GM21390 (cell line): ENCODE results near the gene SOCS4.
A peak's percentile ranks its signal among the peaks of the same experiment; 100 is the strongest.
"Not testable (repeated sequence)": the region's sequence is repeated elsewhere in the genome, so short reads cannot be mapped to it uniquely, and the experiment has no call there.

ENCODE experiments used
- ATAC-seq: cut with Tn5 transposase; IDR thresholded peaks from one replicate; pipeline ENCODE4 v1.9.1; 2021; ENCODE audit not compliant: unreplicated experiment

SOCS4 gene

DNA sequence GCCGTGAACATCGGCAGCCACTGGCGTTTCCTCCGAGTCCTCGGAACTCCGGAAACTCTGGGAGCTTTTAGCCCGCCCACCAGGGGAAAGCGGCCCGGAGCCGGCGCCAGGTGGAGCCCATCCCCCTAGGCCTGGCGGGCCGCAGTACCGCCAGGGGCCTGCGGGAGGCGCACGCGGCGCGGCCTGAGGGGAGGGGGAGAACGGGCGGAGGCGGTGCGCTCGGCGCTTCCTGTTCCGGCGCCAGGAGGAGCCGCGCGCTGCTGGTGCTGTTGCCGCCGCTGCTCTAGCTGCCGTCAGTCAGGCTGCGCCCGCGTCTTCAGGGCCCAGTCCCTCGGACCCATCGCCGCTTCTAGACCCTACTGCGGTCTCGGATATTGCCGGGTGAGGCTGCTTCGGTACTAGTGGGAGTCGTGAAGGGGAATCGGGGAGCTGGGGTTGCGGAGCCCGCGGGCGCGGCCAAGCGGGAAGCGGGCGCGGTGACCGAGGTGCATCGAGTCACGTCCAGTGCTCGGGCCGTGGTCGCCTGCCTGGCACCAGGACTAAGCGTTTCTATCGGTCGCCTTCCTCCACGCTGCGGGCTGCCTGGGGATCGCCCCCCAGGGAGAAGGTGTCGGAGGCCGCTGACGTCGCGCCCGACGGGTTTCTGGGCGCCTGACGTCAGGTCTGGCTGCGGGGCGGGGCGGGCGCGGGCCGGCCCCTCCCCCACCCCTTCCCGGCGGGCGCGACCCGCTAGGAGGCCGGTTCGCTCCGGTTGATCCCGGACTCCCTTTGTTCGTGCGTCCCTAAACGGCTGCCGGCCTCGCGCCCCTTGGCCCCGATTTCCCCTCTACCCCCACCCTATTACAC is 24.6 kb downstream of the SOCS4 start, which contains the start of gene MAPK1IP1L:
MAPK1IP1L (plus strand) TSS at position 225 of the 846 bp plus-strand sequence. CDS start 10,037 bp downstream, outside the sequence.
- ATAC-seq: peak; percentile 89

DNA sequence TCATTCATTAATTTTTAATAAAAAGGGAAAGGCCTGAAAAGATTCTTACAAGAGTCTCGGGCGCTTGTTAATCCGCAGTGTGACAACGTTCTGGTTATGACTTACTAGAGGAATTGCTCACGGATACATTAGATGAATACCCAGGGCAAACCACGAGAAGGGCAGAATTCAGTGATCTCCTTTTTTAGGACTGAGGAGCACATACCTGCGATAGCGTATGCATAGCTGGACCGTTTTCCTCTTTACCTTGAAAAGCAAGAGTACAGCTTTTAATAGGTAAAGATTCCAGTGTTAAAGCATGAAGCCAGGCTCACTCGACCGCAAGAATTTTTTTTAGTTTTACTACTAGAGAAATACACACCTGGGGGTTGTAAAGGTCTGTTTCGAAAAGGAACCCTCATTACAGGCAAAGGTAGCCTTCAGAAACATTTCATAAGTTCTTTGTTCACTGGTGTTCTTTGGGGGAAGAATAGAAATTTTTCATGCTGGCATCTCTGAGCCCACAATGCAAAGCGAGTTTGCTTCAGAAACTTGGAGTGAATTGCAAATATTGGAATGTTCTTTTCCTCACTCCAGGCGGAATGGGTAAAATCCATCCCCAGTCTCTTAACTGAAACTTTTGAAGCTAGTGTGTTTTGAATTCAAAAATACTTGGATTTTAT is 25.4 kb downstream of the SOCS4 start:
- ATAC-seq: peak; percentile 5

DNA sequence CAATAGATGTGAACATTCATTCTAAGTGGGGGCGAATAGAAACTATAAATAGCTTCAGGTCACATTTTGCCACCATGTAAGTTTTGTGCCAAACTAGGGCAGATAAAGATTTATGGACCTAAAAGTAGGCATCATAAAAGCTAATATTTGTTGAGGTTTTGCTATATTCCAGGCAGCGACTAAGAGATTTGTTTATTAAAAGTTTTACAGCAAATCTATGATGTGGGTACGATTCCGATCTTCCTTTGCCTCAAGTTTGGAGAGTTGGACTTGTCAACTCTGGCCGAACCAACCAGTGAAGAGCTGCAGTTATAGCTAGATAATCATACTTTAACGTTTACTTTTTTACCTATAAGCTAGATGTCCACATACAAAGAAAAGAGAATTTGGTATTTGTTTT is 26.0 kb downstream of the SOCS4 start:
- no peak for ATAC-seq

DNA sequence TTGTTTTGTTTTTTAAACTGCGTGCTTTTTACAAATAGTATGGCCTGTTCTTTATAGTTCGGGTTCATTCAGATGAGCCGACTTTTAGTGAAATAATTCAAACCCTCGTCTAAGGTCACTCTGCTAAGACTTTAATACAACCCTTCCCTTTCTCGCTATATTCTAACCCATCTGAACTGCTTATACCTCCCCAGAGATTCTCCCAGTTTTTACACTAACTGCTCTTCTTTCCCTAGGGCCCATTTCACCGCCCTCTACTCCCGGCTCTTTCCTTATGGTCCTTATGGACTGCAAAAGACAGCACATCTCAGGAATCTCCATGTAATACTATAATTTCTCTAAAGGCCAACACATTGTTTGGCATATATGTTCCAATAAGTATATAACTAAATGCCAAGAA is 26.5 kb downstream of the SOCS4 start:
- ATAC-seq: no peak

DNA sequence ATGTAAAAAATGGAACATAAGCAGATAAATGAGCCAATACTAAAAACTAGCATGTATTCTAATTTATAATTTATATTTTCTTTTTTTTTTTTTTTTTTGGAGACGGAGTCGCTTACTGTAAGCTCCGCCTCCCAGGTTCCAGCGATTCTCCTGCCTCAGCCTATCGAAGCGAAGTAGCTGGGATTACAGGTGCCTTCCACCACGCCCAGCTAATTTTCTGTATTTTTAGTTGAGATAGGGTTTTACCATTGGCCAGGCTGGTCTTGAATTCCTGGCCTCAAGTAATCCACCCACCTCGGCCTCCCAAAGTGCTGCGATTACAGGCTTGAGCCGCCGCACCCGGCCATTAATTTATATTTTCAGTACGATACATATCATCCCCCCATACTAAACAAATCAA is 27.1 kb downstream of the SOCS4 start:
- no peak for ATAC-seq

DNA sequence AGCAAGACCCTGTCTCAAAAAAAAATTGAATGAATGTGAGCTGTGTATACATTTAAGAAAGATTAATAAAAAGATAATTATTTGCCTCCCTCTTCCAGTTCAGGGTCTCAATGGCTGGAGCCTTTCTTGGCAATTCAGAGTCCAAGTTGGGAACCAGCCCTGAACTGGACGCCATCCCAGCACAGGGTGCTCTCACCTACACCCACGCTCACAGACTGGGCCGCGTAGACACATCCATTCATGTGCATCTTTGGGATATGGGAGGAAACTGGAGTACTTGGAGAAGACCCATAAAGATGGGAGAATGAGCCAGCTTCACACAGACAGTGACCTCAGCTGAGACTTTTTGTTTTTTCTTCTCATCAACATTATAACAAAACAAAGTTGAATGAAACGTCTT is 30.9 kb downstream of the SOCS4 start:
- ATAC-seq: no peak

DNA sequence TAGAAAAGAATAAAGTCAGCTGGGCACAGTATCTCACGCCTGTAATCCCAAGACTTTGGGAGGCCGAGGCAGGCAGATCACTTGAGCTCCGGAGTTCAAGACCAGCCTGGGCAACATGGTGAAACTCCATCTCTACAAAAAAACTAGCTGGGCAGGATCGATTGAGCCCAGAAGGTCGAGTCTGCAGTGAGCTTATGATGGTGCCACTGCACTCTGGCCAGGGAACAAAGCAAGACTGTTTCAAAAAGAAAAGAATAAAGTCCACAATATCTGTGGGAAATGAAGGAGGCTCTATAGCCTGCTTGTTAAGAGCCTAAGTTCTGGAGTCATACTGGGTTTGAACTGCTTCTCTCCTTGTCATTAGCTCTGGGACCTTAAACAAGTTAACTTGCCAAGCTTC is 32.3 kb downstream of the SOCS4 start:
- ATAC-seq: no peak

DNA sequence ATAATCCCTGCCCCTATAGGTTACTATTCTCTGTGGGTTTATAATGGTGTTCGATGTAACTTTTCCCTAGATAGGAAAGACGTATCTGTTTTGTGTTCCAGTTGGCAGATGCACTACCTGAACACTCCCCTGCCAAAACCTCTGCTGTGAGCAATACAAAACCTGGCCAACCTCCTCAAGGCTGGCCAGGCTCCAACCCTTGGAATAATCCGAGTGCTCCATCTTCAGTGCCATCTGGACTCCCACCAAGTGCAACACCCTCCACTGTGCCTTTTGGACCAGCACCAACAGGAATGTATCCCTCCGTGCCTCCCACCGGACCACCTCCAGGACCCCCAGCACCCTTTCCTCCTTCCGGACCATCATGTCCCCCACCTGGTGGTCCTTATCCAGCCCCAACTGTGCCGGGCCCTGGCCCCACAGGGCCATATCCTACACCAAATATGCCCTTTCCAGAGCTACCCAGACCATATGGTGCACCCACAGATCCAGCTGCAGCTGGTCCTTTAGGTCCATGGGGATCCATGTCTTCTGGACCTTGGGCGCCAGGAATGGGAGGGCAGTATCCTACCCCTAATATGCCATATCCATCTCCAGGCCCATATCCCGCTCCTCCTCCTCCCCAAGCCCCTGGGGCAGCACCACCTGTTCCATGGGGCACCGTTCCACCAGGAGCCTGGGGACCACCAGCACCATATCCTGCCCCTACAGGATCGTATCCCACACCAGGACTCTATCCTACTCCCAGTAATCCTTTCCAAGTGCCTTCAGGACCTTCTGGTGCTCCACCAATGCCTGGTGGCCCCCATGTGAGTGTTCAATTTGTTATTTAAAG is 35.7 kb downstream of the SOCS4 start:
- no peak for ATAC-seq

DNA sequence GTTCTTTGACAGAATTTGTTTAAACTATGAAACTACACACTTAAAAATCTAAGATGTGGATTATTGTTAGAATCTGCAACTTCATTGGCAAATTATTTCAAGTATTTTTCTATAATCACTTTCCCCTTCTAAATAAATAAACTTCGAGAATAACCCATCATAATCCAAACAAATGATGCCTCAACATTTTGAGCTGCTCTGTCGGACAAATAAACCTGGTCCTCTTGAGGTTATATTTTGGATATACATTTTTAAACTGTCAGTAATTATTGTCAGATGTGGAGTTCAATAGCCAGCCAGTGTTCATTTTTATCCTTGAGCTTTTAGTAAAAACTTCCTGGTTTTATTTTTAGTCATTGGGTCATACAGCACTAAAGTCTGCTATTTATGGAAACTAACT is 37.9 kb downstream of the SOCS4 start:
- ATAC-seq: not testable (repeated sequence)

DNA sequence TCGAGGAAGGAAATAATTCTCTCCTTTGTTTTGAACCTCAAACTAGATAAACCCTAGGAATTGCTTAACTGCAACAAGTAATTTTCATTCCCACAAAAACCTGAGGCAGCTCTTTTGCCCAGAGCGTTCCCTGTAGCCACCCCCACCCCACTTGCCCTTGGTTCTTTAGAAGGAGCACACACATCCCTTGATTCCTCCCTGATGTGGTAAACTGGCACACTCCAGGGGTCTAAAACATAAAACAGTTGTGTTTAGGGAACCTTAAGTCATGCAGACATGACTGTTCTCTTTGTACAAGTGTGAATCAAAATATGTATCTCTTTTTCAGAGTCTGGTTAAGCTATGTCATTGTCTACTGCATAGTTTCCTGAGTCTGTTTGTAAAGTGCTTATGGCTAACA is 38.4 kb downstream of the SOCS4 start:
- ATAC-seq: no peak

DNA sequence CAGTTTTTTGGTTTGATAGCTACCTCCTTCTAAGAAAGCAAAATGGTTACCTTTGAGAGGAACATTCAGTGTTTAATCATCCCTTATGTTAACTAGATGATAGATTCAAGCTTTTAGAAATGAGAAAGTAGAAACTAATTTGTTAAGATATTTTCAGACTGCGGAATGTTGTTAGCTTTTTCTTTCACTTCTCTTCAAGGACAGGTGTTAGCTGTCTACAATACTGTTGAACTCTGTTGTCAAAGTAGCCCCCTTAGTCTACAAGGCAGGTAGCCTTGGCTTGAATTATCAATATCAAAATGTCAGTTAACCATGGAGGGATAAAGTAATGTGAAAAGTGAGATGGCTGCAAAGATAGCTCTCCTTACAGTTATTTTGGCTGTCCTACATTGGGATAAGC is 39.2 kb downstream of the SOCS4 start:
- ATAC-seq: peak; percentile 39

DNA sequence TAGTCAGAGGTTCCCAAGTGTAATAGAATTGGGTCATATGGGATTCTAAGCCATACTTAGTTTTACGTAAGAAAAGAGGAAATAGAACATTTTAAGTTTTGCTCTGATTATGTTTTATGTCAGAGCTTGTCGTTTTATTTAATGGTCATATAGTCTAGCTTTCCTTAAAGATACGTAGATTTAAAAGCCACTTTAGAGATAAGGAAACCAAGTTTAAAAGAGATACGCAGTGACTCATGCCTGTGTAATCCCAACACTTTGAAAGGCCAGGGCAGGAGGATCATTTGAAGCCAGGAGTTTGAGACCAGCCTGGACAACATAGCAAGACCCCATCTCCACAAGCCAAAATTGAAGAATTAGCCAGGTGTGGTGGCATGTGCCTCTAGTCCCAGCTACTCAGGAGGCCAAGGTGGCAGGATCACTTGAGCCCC is 44.0 kb downstream of the SOCS4 start:
- no peak for ATAC-seq

DNA sequence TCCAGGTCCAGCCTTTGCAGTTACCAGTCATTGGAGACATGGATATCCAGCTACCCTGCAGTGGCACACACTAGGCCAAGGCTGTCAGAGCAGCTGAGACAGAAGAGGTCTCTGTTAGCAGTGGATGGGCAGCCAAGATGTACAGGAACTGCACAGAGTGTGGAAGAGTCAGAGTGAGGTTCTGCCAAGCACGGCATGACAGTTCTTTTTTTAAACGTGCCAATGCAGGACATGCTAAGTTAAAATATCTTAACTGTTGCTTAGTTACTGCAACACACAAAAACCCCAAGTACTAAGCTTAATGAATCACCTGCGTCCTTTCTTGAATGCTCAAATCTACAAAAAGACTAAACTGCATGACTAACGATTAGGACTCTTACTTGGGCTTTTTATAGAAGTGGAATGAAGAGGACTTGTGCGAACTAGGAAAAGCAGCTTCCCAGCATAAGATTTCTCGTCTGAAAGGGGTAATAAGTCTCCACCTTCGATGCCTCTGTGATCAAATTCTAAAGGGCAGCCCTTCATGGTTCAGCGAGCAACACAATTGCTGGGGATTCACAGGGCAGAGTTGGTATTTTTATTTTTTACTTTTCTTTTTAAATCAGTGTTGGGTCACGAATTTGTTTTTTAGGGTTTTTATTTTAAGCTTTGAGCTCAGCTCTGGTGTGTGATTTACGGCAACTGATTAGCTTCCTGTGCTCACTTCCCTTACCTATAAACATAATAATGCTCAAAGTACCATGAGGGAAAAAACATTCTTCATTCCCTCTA is 45.0 kb downstream of the SOCS4 start:
- ATAC-seq: peak; percentile 32

DNA sequence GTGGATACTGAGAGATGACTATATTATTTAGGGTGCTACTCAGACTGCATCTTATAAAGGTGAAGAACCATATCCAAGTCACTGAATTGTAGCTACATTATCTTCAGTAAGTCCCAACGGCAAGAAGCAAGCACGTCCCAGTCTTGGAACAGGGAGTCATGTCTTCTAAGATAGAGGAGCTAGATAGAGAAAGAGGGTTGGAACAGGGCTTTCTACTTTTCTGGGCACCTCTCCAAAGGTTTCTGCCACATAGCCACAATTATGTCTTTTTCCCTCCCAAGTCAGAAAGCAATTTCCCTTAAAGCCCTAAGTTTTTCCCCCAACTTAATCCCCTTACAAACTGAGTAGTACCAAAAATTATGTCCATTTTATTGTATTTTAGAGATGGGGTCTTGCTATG is 46.8 kb downstream of the SOCS4 start:
- ATAC-seq: no peak

DNA sequence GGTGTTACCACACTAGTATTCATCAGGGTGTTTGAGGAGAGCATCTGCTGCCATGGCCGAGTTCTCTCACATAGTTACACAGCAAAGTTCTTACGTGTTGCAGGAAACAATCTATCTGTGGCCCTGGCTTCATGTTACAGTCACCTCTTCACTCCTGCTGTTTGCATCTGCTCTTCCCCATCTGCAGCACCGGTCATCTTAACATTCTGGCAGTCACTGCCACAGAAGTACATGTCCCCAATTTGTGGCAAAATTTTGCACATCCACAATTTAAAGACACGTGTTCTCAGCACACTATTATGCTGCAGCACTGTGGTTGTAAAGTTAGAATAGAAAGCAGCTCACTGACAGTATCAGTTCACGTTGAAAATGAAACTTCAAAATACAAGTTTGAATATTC is 47.6 kb downstream of the SOCS4 start:
- peak; percentile 53 for ATAC-seq

DNA sequence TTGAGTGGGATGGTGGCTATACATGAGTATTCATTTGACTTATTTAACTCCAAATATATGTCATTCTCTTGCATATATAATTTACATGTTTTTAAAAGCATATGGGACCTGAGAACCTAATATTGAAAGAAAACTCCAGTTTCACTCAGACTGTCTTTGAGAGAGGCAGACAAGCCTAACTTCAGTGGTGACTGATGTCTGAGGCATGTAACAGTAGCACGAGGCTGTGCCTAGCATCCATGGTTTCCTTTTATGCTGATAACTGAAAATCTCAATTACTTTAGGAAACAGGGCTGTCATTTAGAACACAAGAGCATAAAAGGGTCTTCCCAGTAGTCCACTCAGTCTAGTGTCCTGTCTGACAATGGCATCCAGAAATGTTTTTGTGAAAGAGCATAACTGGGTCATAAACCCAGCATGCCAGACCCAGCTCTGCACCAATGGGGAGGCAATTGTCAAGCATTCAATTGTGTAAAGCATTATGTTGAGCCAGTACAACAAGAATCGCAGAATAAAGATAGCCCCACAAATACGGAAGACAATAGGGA is 48.7 kb downstream of the SOCS4 start:
- no peak for ATAC-seq

DNA sequence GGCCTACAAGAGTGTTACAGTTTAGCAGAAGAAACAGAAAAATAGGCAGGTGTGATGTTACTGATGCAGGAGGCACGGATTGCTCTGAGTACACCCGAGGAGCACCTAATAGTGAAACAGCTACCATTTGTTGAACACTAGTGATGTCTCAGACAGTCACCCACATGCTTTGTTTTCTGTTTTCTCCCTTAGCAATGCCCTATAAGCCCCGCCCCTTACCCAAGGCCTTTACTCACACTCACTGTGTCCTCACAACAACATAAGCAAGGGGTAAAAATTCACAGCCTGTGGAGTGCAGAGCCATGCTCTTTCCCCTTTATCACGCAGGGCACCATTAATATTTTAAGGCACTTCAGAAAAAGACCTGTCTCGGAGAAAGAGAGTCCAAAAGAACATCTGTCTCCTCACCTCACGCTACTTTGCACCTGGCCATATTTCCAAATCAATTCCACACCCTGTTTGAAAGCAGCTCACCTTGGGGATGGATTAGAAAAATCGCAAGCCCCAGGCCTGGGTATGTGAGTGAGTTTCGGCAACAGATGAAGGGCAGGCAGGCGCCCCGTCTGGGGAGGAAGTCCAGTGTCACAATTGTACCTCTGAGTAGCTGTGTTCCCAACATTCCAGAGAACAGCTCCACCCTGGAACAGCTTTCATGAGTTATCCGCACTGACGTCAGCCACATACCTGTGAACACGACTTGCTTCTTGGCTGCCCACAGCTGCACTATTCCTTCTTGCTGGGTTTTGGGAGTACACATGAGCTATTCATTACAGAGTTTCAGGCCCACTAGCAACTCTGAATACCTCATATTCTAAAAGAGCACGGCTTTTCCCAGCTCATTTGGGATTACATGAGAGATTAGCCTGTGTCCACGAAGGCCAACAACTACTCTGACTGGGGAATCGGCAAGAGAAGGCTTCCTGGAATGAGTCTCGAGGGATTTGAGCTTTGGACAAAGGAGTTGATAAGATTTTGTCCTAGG is 50.4 kb downstream of the SOCS4 start:
- peak; percentile 34 for ATAC-seq

DNA sequence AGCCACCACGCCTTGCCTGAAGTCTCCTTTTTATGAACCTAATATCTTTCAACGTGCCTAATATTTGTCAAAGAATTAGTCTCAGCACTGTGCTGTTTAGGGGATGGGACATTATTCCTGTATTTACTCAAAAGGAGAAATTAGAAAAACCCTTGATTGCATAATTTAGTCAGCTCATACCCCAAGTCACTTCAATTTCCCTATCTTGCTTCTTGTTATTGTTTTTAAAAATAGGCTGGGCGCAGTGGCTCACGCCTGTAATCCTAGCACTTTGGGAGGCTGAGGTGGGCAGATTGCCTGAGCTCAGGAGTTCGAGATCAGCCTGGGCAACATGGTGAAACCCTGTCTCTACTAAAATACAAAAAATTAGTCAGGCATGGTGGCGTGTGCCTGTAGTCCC is 52.9 kb downstream of the SOCS4 start:
- not testable (repeated sequence) for ATAC-seq

DNA sequence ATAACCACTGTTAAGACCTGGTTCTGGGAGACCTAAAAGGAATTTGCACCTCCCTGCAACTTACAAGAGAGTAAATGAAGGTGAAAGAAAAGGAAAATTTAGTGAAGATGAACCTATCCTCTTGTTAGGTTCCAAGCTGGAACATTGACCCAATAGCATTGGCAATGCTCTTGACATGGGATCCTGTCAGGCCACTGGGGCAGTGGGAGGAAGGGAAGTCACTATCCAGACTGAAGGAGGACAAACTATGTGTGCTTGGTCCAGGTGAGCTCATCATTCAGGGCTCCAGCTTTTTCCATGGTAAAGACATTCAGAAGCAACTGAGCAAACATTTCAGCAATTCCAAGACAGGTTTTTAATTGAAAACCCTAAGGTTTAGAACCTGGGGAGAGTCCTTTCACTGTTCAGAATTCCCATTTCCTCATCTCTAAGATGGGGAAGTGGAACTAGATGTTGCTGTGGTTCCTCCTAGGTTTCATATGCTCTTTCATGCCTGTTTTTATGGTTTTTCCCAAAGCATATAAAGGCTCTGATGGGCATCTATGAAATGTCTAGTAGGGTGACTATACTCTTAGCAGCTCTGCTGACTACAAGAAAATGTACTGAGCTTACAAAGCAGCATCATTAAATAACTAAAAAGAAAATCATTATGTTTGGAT is 57.5 kb downstream of the SOCS4 start:
- ATAC-seq: no peak
